Measurements from ENCODE around the gene LMO3. TPM values are rescaled to one million over a fixed set of nuclear protein-coding genes. Genes with fewer than 3 reads are reported as not detected.

The LMO3 gene
- total and polyA plus RNA-seq, 4 donors: 0.13 to 1.2 TPM; not detected in 2

- Histone ChIP-seq H3K4me1 (ENCODE audit: control insufficient read depth in 4 of 4, insufficient read depth in 4 of 4, low read length in 3 of 4) (no peaks in the 10 kb centered on the region), H3K4me3 (ENCODE audit: low read depth in 1 of 3, low read length in 3 of 3) (no peak overlapping the region), H3K9me3 (ENCODE audit: control insufficient read depth in 4 of 4, low read length in 3 of 4) (no peaks in the 10 kb centered on the region), H3K9ac (ENCODE audit: low read depth in 1 of 2, low read length in 2 of 2) (no peak overlapping the region), H3K36me3 (ENCODE audit: control insufficient read depth in 4 of 4, insufficient read depth in 3 of 4, low read depth in 1 of 4, low read length in 3 of 4) (no peaks in the 10 kb centered on the region), H3K27ac (ENCODE audit: low read depth in 1 of 2, low read length in 2 of 2) (no peak overlapping the region), H3K27me3 (ENCODE audit: control insufficient read depth in 4 of 4, insufficient read depth in 4 of 4, low read length in 3 of 4) (no peaks in the 10 kb centered on the region)
- DNase-seq (ENCODE audit: low spot score): no peak
- TF ChIP-seq FOXA2 (IDR thresholded peaks at IDR 0.05): no peak
- TF ChIP-seq, protein P1, sequence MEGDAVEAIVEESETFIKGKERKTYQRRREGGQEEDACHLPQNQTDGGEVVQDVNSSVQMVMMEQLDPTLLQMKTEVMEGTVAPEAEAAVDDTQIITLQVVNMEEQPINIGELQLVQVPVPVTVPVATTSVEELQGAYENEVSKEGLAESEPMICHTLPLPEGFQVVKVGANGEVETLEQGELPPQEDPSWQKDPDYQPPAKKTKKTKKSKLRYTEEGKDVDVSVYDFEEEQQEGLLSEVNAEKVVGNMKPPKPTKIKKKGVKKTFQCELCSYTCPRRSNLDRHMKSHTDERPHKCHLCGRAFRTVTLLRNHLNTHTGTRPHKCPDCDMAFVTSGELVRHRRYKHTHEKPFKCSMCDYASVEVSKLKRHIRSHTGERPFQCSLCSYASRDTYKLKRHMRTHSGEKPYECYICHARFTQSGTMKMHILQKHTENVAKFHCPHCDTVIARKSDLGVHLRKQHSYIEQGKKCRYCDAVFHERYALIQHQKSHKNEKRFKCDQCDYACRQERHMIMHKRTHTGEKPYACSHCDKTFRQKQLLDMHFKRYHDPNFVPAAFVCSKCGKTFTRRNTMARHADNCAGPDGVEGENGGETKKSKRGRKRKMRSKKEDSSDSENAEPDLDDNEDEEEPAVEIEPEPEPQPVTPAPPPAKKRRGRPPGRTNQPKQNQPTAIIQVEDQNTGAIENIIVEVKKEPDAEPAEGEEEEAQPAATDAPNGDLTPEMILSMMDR (IDR thresholded peaks at IDR 0.05; ENCODE audit: low read depth, low read length, missing input control): no peak
- TF ChIP-seq EGR1 (IDR thresholded peaks at IDR 0.05; ENCODE audit: low read depth in 2 of 2): no peak
- TF ChIP-seq ZBTB33 (IDR thresholded peaks at IDR 0.05): no peak
- TF ChIP-seq REST (IDR thresholded peaks at IDR 0.05): no peak
- TF ChIP-seq HNF4A (conservative IDR thresholded peaks at IDR 0.05): no peak
- TF ChIP-seq SP1 (IDR thresholded peaks at IDR 0.05): no peak
- no peak for TF ChIP-seq NR2F2 (IDR thresholded peaks at IDR 0.05)
- no peak for TF ChIP-seq FOXA1 (IDR thresholded peaks at IDR 0.05)
- WGBS: 92% methylated on average over 3 of the region's 3 CpGs
Measured at GRCh38 chr12:16590645-16591044, 15.3 kb downstream of the LMO3 start.

GRCh38 chr12:16588812-16589211 is 17.1 kb downstream of the LMO3 start:
- no peak overlapping the region for H3K27ac ChIP-seq (ENCODE audit: low read depth in 1 of 2, low read length in 2 of 2)
- 88% methylated on average over 6 of the region's 6 CpGs for WGBS
- no peak overlapping the region for H3K9ac ChIP-seq (ENCODE audit: low read depth in 1 of 2, low read length in 2 of 2)
- H3K27me3 ChIP-seq (ENCODE audit: control insufficient read depth in 4 of 4, insufficient read depth in 4 of 4, low read length in 3 of 4): no peaks in the 10 kb centered on the region
- DNase-seq (ENCODE audit: low spot score): no peak
- no peaks in the 10 kb centered on the region for H3K9me3 ChIP-seq (ENCODE audit: control insufficient read depth in 4 of 4, low read length in 3 of 4)
- no peak overlapping the region for H3K4me3 ChIP-seq (ENCODE audit: low read depth in 1 of 3, low read length in 3 of 3)
- no peaks in the 10 kb centered on the region for H3K36me3 ChIP-seq (ENCODE audit: control insufficient read depth in 4 of 4, insufficient read depth in 3 of 4, low read depth in 1 of 4, low read length in 3 of 4)
- H3K4me1 ChIP-seq (ENCODE audit: control insufficient read depth in 4 of 4, insufficient read depth in 4 of 4, low read length in 3 of 4): no peaks in the 10 kb centered on the region
- TF ChIP-seq EGR1 (IDR thresholded peaks at IDR 0.05; ENCODE audit: low read depth in 2 of 2) (no peak), NR2F2 (IDR thresholded peaks at IDR 0.05) (no peak), FOXA2 (IDR thresholded peaks at IDR 0.05) (no peak), SP1 (IDR thresholded peaks at IDR 0.05) (no peak), RAD21 (IDR thresholded peaks at IDR 0.05) (no peak), HNF4A (conservative IDR thresholded peaks at IDR 0.05) (no peak), JUND (IDR thresholded peaks at IDR 0.05) (no peak), TAF1 (conservative IDR thresholded peaks at IDR 0.05) (no peak), RXRA (IDR thresholded peaks at IDR 0.05) (no peak), GABPA (IDR thresholded peaks at IDR 0.05 in 1 of 2, conservative IDR thresholded peaks at IDR 0.05 in 1 of 2) (no peak), MAX (IDR thresholded peaks at IDR 0.05) (no peak), REST (IDR thresholded peaks at IDR 0.05) (no peak), YY1 (IDR thresholded peaks at IDR 0.05) (no peak)
- TF ChIP-seq, protein P2, sequence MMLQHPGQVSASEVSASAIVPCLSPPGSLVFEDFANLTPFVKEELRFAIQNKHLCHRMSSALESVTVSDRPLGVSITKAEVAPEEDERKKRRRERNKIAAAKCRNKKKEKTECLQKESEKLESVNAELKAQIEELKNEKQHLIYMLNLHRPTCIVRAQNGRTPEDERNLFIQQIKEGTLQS (IDR thresholded peaks at IDR 0.05): no peak
- TF ChIP-seq, protein P1 (IDR thresholded peaks at IDR 0.05; ENCODE audit: low read depth, low read length, missing input control): no peak

Measured in liver (tissue), 9 donors.